GM18951 (cell line): ENCODE results near the gene PIAS1.

Source experiments
- POLR2A ChIP-seq: IDR thresholded peaks from 4 replicates; pipeline ENCODE4 v1.6.1; 2011; ENCODE audit warnings: mild to moderate bottlenecking; ENCODE audit not compliant: insufficient read length, insufficient read depth; ENCODE audit errors: extremely low read depth
- in situ Hi-C: fragments of 300-500 bp; cut with MboI; formaldehyde crosslinking; loops from one replicate; pipeline ENCODE4 v1.12.0; 2022; ENCODE audit warnings: low sequenced_read_pairs, mixed read lengths, inconsistent platforms; ENCODE audit not compliant: unreplicated experiment

PIAS1 gene

GRCh38 chr15:68025835-68026424 is 28.2 kb upstream of the PIAS1 start:
- in situ Hi-C loops: no loop called here

DNA sequence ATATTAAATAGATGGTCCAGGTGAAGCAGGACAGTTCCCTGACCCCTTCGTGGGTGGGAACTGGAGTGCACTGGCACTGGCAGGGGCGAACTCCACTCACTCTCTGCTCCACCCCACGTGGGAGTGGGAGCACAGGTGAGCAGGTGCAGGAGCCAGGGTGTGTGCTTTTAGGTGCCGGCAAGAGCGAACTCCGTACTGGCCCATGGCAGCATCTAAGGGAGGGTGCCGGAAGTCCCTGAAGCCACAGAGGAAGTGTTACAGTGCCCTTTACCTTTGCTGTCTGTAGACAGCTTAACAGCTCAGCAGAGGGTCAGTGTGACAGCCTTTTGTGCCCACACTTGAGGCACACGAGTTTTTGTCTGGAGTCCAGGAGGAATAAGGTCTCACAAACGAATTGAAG is 26.7 kb upstream of the PIAS1 start:
- in situ Hi-C loops: no loop called here

More at GRCh38 chr15:68025835-68026424, 28.2 kb upstream of the PIAS1 start:
- TF ChIP-seq POLR2A: no peak

DNA sequence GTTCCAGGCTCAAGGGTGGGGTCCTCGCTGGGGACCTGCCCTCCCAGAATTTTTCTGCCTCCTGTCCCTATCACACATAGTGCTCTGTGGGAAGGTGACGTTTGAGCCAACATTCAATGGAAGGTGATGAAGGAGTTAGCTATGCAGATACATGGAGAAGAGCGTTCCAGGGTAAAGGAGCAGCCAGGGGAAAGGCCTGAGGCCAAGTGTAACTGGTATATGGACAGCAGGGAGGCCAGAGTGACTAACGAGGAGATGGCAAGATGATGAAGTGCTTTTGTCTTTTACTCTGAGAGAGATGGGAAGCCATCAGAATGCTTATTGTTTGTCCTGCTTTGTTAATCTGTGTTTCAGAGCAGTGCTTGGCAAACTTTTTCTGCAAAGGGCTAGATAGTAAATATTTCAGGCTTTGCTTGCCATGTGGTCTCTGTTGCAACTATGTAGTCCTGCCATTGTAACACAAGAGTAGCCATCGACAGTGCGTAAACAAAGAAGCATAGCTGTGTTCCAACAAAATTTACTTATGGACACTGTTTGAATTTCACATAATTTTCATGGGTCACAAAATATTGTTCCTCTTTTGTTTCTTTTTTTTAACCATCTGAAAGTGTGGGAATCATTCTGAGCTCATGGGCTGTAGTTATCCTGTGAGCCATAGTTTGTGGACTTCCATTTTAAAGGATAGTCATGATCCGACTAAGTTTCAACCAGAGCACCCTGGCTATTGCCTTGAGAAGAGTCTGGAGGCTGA is 25.8 kb upstream of the PIAS1 start:
- in situ Hi-C loops: no loop called here
- no peak for TF ChIP-seq POLR2A

More for the DNA sequence above, 26.7 kb upstream of the PIAS1 start:
- no peak for TF ChIP-seq POLR2A

GRCh38 chr15:68028888-68029207 is 25.3 kb upstream of the PIAS1 start:
- in situ Hi-C loops: no loop called here
- no peak for TF ChIP-seq POLR2A

- in situ Hi-C loops: no loop called here
- TF ChIP-seq POLR2A: no peak
These were observed 24.2 kb upstream of the PIAS1 start for GRCh38 chr15:68029959-68030358.

DNA sequence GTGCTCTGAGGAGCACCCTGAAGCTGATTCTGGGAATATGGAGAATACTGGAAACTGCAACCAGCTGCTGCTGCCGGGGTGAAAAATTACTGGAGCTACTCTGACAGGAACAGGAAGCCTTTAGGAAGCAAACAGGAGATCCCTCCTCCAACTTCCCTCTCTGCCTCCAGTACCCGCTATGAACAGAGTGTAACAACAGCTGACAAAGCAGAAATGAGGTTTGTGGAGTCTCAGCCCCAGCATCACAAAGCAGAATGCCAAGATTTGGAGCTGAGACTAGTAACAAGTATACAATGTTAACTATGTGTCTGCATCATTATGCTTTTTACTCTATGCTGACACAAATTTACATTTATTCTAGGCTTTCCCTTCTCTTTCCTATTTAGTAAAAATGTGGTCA is 22.7 kb upstream of the PIAS1 start:
- TF ChIP-seq POLR2A: no peak
- in situ Hi-C loops: no loop called here

GRCh38 chr15:68032672-68033071 is 21.4 kb upstream of the PIAS1 start:
- in situ Hi-C loops: no loop called here
- TF ChIP-seq POLR2A: no peak

GRCh38 chr15:68034081-68034480 is 20.0 kb upstream of the PIAS1 start:
- in situ Hi-C loops: no loop called here
- no peak for TF ChIP-seq POLR2A

GRCh38 chr15:68034719-68035293 is 19.3 kb upstream of the PIAS1 start:
- no peak for TF ChIP-seq POLR2A

DNA sequence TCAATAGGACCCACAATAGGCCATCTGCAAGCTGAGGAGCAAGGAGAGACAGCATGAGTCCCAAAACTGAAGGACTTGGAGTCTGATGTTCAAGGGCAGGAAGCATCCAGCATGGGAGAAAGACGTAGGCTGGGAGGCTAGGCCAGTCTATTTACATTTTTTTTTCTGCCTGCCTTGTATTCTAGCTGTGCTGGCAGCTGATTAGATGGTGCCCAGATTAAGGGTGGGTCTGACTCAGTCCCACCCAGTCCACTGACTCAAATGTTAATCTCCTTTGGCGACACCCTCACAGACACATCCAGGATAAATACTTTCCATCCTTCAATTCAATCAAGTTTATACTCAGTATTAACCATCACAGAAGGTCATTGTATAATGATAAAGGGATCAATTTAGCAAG is 15.9 kb upstream of the PIAS1 start:
- in situ Hi-C loops: no loop called here
- no peak for TF ChIP-seq POLR2A

More at GRCh38 chr15:68034719-68035293, 19.3 kb upstream of the PIAS1 start:
- in situ Hi-C loops: no loop called here

GRCh38 chr15:68040144-68040543 is 14.0 kb upstream of the PIAS1 start:
- no peak for TF ChIP-seq POLR2A
- in situ Hi-C loops: no loop called here

DNA sequence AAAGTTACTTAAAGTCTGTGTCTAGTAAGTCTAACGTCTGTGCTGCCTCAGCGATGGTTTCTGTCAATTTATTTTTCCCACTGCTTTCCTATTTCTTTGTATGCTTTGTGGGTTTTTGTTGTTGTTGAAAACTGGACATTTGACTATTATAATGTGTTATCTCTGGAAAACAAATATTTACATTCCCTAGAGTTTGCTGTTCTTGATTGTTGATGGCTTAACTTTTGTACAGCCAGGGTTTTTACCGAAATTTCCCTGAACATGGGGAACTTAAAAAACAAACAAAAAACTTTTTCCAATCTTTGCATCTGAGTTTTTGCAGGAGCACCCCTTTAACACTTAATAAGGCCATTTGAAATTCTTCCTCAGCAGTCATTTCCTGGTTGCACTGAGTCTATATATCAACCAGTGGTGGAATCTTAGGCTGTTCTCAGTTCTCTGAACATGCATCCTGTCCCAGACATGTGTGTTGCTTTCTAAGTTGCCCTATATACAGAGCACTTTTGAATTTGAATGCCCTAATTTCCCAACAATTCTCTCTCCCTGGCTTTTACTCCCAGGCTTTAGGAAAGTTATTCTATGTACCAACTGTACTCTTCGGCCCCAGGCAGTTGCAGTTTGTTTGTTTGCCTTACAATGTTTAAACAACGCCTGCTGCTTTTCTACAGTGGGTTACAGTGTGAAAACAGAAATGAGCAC is 11.8 kb upstream of the PIAS1 start:
- TF ChIP-seq POLR2A: no peak
- in situ Hi-C loops: no loop called here

DNA sequence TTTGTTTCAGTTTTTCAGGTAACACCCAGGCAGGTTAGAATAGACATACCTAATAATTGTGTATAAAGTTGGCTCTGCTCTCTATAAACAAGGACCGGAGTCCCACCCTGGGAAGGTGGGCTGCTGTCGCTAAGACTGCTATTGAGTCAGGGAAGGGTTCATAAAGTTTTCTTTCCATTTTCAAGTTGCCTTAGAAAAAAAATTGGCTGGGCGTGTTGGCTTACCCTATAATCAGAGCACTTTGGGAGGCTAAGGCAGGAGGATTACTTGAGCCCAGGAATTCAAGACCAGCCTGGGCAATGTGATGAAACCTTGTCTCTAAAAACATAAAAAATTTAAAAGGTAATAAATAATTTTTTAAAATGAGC is 11.3 kb upstream of the PIAS1 start:
- in situ Hi-C loops: no loop called here
- no peak for TF ChIP-seq POLR2A
